HG03469 (cell line): ENCODE data around the gene TEX44.

Experiments used
- ATAC-seq: cut with Tn5 transposase; IDR thresholded peaks from one replicate; pipeline ENCODE4 v1.9.1; 2021; ENCODE audit warnings: mild to moderate bottlenecking, moderate library complexity, moderate number of reproducible peaks; ENCODE audit not compliant: unreplicated experiment

Gene TEX44

GRCh38 chr2:231604685-231605606 is 12.3 kb downstream of the TEX44 start:
- ATAC-seq, result peak; percentile 70

DNA sequence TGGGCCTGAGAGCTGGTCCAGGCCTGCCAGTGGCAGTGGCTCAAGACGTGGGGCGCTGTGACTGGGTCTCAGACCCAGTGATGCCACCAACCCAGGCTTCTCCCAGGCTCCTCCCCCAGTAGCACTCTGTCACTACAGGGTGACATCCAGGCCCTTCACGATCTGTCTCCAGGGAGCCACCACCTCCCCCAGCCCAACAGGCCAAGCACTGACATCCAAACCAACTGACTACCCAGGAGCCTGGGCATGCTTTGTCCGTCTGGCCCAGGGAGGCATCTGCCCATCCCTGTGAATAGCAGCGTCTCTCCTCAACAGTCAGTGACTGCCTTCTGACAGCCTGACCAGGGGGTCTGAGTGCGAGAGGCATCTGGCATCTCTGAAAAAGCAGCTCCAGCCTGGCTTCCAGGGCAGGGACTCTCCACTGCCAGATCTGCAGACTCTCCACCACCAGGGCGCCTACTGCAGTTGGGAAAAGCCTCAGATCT is 13.0 kb downstream of the TEX44 start:
- ATAC-seq, result no peak

- ATAC-seq, result no peak
Measured at GRCh38 chr2:231606941-231607340, 14.3 kb downstream of the TEX44 start.

DNA sequence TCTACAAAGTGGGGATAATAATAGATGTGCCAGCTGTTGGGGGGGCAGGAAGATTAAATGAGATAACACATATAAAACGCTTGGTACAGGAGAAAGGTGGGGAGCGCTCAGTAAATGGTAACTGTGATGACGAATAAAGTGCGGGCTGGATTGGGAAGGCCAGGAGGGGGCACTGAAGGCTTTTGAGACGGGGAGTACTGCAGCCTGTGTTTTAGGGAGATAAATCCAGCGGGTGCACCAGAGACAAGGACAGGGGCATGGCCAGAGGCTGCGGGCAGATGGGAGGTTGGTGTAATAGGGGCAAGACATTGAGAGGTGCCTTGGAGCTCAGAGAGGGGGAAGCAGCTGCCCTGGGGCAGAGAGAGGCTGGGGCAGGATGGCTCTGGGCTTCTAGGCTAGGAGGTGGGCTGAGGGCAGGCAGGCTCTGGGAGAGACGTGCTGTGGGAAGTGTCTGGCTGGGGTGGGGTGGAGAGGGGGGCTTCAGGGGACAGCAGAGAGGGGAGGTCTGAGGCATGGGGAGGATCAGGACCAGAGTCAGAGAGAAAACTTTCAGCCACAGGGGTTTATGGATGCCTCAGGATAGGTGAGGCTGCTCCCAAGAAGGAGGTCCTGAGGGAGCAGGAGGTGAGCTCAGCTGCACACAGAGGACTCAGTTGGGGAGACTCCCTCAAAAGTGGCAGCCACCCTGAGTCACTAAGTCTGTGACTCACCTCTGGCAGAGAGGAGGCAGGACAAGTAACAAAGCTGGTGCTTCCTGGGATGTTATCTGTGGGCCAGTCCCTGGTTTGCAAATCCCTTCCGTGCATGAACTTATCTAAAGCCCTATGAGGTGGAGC is 18.8 kb downstream of the TEX44 start:
- no peak for ATAC-seq

DNA sequence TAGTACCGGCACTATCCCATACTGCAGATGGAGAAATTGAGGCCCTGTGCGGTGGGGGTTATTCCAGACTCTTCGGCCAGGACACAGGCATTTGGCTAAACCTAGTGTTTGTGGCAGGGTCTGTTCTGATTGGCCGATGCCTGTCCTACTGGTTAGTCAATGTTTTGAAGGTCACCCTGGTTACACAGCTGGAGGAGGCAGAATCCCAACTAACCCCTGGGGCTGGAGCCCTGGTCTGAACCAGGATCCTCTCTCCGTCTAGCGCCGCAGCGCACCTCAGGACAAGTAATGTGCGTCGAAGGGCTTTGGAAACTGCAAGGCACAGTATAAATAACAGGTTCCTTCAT is 19.4 kb downstream of the TEX44 start:
- no peak for ATAC-seq

DNA sequence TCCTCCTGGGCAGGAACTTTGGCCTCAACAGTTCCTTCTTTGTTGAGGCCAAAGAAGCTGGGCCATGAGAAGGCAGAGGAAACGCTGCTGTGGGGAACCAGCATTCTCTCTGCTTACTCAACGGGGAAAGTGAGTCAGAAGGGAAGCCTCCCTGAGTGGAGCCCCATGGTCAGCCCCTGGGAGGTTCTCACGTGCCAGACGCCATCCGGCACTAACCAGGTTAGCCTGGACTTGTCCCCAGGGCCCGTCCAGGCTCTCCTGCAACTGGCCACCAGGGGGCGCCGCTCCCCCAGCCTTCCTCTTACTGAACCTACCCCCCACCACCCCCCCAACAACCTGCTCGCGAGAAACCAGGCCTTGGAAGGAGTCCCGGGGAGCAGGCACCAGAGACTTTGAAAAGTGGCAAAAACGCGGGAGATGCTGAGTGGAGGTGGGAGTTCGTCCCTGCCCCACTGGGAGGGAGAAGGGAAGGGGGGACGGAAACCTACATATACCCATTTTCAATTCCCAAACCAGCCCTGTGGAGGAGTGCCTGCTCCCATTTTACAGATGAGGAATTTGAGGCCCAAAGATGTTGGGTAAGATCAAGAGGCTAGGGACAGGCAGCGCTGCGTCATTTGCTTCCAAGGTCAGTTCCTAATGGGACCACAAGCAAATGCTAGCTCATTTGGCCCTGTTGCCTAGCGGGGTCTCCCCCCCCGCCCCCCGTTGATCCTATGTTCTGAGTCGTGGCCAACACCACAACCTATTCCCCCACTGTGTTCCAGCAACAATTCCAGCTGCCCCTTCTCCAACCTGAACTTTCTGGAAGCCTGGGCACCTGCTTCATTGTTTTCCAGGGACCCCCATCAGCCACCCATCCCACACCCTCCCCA is 20.0 kb downstream of the TEX44 start:
- ATAC-seq, result peak; percentile 33

DNA sequence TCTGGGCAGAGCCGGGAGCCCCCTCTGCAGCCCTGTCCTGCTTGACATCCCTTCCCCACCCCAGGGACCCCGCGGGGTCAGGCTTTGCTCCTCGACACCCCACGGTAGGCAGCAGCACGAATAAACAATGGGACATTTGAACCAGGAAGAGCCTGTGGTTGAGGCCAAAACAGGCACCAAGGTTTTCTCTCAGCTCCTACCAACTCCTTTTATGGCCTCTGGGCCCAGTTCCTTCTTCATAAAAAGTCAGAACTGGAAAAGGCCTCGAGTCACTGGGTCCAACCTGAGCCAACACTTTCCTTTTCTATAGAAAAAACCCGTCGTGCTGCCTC is 20.6 kb downstream of the TEX44 start:
- ATAC-seq, result peak; percentile 0

GRCh38 chr2:231613663-231614558 is 21.2 kb downstream of the TEX44 start:
- peak; percentile 57 for ATAC-seq

DNA sequence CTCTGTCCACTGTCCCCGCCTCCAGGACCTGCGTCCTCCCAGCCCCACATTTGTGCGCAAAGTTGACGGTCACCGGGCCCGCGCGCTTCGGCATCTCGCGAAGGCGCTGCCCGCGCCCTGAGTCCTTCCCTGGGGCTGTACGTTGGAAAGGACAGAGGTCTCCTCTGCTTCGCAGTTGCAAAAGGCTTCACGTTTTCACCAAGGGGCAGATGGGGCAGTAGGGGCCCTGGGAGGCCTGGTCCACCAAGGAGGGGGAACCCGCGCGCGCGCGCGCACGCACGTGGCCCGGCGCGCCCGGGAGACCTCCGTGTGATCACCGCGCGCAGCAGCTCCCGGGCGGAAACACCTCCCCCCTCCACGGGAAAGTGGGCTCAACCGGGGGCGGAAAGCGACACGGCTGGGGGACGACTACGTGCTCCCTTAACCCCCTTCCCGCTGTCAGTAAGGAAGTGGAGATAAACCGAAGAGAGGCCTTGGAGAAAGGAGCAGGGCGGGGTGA is 21.9 kb downstream of the TEX44 start:
- no peak for ATAC-seq

GRCh38 chr2:231615058-231615671 is 22.5 kb downstream of the TEX44 start:
- no peak for ATAC-seq

GRCh38 chr2:231616296-231616695 is 23.6 kb downstream of the TEX44 start:
- no peak for ATAC-seq

GRCh38 chr2:231617059-231617926 is 24.6 kb downstream of the TEX44 start:
- no peak for ATAC-seq

DNA sequence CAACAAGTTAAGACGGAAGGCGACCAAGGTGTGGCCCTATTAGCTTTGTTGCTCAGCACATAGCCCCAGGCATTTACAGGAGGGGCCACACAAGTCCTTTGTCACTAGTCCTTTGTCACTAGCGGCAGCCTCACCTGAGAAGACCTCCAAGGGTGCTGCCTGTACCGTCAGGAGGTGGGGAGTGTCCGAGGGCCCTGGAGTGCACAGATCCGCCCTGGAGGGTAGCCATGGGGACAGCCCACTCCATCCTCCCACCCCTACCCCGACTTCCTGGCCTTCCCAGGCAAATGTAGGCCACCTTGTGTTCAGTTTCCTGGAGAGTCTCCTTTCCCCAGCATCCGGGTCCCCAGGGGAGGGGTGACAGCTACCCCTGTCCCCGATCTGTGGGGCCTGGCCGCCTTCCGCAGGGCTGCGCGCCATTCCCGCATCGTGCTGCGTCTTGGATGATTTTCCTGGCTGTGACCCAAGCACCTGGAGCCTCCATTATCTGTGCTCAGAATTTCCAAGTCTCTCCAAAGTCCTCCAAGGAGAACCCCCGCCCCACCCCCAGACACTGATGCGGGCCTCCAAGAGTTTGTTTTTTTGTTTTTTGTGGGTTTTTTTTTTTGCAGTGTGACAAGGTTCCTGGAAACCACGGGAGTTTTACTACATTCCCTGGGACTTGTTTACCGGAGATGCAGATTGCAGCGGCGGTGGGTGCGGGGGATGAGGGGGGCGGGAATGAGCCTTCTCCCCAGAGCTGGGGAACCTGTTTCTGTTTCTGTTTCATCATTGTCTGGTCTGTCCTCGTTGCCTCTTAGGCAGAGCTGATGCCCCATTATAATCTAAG is 28.6 kb downstream of the TEX44 start:
- no peak for ATAC-seq

DNA sequence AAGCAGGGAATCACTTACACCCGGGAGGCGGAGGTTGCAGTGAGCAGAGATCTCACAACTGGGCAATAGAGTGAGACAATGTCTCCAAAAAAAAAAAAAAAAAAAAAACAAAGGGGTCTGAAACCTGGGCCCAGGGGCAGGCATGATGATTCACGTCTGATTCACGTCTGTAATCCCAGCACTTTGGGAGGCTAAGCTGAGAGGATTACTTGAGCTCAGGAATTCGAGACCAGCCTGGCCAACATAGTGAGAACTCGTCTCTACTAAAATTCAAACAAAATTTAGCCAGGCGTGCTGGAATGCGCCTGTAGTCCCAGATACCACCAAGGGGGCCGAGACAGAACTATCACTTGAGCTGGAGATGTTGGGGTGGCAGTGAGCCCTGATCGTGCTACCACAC is 30.3 kb downstream of the TEX44 start:
- no peak for ATAC-seq

- no peak for ATAC-seq
Measured at GRCh38 chr2:231626449-231626848, 33.8 kb downstream of the TEX44 start.

- no peak for ATAC-seq
Measured at GRCh38 chr2:231627384-231628120, 34.9 kb downstream of the TEX44 start.
